GM19467 (cell line): Measurements from ENCODE around the gene EIF2D.

Experiments
- ATAC-seq: cut with Tn5 transposase; IDR thresholded peaks from one replicate; pipeline ENCODE4 v1.9.1; 2021; ENCODE audit warnings: mild to moderate bottlenecking, moderate library complexity; ENCODE audit not compliant: unreplicated experiment

EIF2D gene

DNA sequence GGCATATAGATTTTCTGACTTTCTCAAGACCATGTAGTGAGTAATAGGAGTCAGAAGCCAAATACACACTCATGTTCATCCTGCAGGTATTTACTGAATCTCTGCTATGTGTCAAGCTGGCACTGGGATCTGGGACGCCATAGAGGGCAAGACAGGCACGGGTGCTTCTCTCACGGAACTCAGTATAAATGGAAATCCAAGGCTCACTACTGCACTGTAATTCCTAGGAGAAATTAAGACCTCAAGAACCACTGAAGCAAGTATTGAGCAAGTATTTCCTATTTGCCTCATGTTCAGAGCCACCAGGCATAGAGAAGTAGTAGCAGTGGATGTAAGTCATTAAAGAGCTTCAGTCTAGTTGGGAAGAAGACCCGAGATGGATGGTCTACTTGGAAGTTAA, 38.9 kb downstream of the EIF2D start:
- no peak for ATAC-seq

DNA sequence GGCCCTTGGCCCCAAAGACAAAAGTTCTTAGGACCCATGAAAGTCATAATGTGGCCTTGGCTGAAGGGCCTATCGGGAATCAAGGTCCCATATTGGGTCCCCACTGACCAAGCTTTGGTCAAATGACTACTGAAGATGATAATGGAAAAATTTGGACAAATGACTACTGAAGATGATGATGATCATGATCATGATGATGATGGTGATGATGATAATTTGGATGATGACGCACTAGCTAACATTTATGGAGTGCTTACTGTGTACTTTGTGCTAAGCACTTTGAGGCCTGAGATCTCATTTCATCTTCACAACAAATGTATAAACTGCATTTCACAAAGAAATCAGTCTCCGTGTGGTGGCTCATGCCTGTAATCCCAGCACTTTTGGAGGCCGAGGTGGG, 39.4 kb downstream of the EIF2D start:
- ATAC-seq, result no peak

DNA sequence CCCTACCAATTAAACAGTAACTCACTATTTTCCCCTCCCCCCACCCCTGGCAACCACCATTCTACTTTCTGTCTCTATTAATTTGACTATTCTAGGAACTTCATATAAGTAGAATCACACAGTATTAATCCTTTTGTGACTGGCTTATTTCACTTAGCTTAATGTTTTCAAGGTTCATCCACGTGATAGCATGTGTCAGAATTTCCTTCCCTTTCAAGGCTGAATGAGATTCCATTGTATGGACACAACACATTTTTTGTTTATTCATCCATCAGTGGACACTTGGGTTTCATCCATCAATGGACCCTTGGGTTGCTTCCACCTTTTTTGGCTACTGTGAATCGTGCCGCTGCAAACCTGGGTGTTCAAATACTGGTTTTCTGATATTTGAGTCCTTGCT, 41.7 kb downstream of the EIF2D start:
- no peak for ATAC-seq

- ATAC-seq, result no peak
Observed at GRCh38 chr1:206569556-206569955, 42.7 kb downstream of the EIF2D start.

- ATAC-seq, result no peak
Observed at GRCh38 chr1:206568779-206569352, 43.4 kb downstream of the EIF2D start.

DNA sequence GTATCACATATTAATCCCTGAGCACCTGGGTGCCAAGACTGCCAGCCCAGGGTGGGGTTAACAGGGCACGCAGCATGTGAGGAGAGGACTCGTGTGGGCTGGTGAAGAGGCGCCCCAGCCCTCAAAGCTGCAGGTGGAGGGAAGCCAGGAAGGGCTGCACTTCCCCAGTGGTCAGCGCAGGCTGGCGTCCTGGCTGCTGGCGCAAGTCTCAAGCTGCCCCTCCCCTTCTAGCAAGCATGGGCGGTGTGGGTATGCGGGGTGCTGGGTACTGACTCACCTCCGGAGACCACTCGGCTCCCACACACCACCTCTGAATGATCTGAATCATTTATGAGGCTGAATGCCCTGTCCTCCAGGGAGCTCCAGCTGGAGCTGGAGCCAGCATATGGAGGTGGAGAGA, 44.0 kb downstream of the EIF2D start:
- no peak for ATAC-seq

GRCh38 chr1:206566999-206567398, 45.3 kb downstream of the EIF2D start:
- no peak for ATAC-seq

- no peak for ATAC-seq
Observed at GRCh38 chr1:206565995-206566394, 46.3 kb downstream of the EIF2D start.

DNA sequence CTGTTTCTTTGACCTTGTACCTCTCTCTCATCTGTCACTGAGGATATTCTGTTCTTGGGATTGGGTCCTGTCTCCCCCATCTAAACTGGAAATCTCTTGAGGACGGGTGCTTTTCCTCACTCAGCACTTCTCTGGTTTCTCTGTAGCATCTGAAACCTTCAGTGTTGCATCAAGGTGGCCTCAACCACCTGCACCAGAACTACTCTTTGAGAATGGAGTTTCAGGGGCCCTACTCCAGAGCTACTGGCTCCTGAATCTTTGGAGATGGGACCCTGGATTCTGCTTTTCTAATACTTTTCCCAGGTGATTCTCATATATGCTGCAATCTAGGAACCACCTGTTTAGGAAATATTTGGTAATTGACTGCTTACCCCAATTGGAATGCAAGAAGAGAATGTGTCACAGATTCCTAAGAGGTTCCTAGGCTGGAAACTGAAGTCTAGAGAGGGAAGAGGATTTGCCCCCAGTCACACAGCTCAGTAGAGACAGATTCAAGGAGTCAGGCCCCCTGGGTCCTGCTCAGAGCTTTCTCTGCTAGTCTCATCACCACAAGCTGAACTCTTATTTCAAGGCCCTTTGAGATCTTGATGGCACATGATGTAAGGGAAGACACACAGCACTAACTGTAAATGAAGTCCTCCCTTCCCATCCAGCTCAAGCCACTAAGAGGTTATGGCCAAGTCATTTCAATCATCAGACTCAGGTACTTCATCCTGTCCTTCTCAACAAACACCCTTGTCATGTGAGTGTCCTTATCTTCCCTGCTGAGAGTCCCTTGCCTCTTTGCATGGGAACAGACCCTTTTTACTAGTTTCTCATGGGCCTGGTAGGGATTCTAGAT, 48.7 kb downstream of the EIF2D start:
- ATAC-seq, result peak; percentile 22

DNA sequence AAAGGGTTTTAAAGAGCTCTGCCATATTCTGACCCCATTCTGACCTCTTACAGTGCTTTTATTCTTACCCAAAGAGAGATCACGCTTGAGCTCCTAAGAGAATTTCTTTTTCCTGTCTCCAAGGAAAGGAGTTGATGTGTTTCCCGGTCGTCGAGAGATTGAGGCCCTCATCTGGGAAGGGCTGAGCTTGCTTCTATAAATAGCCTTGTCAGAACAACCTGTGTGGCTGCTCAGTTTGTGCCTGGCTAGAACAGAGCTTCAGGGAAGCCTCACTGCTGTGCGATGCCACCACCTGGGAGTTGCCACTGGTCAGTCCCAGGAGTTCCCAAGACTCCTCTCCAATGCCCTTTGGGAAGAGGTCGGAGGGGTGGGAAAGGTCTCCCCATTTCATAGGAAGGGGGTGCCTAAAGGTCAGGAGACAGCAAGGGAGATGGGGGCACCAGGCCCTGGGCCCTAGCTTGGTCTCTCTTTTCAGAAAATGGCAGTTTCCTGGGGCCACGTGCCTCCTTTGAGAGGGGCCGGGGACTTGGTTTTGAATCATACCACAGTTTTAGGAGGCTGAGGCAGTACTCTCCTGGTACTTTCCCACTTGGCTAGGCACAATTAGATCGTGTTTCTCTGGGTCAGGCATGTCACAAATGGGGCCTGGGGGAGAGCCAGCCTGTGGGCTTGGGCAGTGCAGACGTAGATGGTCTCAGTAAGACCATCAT, 52.1 kb downstream of the EIF2D start:
- ATAC-seq, result no peak

GRCh38 chr1:206559672-206559995, 52.6 kb downstream of the EIF2D start:
- ATAC-seq, result no peak

DNA sequence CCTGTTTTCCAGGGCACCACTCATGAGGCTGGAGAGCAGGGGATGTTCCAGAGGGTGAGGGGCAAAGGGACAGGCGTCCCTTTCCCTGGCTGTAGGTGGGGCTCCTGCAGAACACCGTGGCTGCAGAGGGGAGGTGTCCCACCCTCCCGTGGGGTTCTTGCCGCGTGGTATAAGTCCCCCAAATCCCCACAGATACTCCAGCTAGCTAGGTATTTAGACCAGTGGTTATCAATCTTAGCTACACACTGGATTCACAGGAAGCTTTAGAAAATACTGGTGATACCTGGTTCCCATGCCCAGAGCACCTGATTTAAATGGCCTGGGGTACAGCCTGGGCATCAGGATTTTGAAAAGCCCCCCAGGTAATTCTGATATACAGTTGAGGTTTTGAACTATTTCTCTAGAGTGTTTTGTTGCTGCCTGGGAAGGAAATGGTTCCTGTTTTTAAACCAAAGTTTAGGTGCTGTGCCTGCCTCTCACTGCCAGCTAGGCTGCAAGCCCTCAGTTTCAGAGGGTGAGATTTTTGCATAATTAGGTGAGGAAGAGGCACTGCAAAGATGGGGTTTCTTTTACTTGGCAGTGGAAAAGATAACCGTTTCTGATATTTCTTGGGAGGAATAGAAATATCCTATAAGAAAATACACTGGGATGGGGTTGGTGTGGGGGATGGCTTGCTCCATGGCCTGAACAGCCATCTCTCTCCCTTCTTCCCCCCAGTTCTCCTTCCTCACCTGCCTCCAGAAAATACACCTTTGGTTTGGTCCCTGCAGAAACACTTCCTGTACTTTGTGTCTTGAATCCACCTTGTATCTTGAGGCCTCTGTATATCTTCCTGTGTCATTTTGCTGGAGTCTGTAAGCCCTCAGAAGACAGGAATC, 53.2 kb downstream of the EIF2D start:
- no peak for ATAC-seq

GRCh38 chr1:206557636-206558473, 54.4 kb downstream of the EIF2D start:
- ATAC-seq, result no peak

- peak; percentile 51 for ATAC-seq
Observed at GRCh38 chr1:206556750-206557635, 55.3 kb downstream of the EIF2D start.

GRCh38 chr1:206556047-206556749, 56.1 kb downstream of the EIF2D start:
- ATAC-seq, result no peak

DNA sequence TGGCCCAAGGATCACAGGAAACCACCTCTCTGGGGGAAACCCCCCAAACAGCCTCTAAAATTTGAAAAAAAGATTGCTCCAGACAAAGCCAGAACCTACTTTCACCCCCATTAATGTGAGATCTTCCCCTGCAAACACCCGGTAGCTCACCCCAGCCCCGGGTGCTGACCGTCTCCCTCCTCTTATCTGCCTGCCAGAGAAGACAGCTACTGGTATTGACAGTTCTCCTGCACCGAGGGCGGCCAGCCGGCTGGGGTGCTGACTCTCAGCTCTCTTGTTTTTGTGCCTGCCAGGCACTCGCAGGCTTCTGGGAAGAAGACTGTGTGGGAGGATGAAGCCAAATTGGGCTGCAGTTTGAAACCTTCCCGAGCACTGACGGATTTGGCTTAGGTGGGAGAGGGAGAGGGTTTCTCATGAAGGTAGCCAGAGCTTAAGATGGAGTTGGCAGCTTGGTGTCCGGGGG, 56.8 kb downstream of the EIF2D start:
- ATAC-seq, result no peak

GRCh38 chr1:206554701-206555472, 57.4 kb downstream of the EIF2D start:
- ATAC-seq, result no peak

DNA sequence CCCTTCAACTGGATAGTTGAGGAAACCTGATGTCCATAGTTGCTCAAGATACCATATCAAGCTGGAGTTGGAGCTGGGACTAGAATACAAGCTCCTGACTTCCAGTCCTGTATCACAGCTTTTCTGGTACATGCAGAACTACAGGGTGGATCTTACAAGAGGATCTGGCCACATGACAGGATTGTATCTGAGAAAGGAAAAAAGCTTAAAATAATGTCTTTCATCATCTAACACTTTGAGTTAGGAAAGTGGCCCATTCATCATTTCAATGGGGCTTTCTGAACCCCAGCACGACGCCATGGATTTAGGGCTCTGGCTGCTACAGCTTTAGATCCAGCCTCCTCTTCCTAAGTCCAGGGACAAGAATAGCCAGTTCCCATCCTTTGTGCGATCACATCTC, 58.1 kb downstream of the EIF2D start:
- no peak for ATAC-seq
